GM19467 (cell line): ENCODE measurements around the gene CAPG.
"Not testable (repeated sequence)": the region's sequence is repeated elsewhere in the genome, so short reads cannot be mapped to it uniquely, and the experiment has no call there.

Experiments
- ATAC-seq: cut with Tn5 transposase; IDR thresholded peaks from one replicate; pipeline ENCODE4 v1.9.1; 2021; ENCODE audit warnings: mild to moderate bottlenecking, moderate library complexity; ENCODE audit not compliant: unreplicated experiment

Gene CAPG

DNA sequence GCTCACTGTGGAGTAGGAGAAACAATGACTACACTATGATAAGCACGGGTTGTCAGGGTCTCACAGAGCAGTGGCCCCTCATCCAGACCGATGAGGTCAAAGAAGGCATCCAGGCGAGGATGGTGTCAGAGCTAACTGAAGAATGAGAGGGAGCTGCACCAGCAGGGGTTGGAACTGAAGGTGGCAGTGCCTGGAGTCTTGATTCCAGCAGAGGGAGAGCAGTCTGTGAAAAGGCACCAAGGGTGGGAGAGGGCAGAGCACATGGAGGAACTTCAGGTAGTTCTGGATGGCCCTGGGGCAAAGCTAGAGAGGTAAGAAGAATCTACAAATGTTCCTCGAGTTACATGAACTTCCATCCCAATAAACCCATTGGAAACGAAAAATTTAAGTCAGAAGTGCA, 43.0 kb downstream of the CAPG start:
- no peak for ATAC-seq

GRCh38 chr2:85362653-85363387, 47.3 kb downstream of the CAPG start:
- not testable (repeated sequence) for ATAC-seq

DNA sequence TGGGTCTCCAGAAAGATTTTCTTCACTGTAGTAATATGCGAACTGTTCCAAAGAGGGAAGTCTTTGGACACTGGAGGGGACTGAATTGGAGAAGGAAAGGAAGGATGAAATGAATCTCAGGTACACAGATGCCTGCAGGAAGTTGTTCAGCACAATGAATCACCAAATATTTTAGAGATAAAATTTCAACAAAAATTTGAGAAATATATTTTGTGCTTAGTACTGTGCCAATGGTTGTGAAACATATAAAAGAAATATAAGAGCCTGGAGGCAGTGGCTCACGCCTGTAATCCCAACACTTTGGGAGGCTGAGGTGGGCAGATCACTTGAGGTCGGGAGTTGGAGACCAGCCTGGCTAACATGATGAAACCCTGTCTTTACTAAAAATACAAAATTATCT, 52.4 kb downstream of the CAPG start:
- ATAC-seq, result no peak

GRCh38 chr2:85356186-85356585, 54.0 kb downstream of the CAPG start:
- no peak for ATAC-seq

DNA sequence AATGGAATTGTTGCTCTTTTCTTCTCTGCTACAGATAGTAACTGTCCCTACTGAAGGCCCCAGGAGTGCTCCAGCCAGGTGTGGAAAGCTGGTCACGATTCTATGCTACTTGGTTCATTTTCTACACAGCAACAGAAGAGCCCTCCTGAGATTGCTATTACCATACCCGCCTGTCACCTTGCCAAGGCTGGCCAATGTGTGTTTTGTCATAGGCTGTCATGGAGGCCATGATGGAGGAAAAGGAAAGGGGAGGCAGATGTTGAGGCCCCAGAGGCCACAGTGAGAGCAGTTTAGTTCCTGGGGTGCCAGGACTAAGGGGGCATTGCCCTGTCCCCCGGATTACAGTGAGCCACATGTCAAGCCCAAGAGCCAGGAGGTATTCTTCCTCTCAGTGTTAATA, 54.6 kb downstream of the CAPG start:
- no peak for ATAC-seq

DNA sequence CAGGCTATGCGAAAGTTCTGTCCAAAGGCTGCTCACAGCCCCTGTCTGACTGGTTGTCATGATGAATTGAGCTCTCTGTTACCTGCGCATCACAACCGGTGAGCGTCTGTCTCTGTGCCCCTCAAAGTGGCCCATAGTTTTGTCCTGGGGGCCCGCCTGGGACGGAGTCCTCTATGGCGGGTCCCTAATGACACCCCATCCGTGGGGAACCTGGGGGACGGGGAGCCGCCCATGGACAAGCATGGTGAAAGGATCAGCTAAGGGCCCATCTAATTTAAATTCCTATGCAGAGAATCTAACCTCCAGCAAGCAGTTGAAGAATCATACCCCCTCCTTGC, 55.1 kb downstream of the CAPG start:
- peak; percentile 4 for ATAC-seq

DNA sequence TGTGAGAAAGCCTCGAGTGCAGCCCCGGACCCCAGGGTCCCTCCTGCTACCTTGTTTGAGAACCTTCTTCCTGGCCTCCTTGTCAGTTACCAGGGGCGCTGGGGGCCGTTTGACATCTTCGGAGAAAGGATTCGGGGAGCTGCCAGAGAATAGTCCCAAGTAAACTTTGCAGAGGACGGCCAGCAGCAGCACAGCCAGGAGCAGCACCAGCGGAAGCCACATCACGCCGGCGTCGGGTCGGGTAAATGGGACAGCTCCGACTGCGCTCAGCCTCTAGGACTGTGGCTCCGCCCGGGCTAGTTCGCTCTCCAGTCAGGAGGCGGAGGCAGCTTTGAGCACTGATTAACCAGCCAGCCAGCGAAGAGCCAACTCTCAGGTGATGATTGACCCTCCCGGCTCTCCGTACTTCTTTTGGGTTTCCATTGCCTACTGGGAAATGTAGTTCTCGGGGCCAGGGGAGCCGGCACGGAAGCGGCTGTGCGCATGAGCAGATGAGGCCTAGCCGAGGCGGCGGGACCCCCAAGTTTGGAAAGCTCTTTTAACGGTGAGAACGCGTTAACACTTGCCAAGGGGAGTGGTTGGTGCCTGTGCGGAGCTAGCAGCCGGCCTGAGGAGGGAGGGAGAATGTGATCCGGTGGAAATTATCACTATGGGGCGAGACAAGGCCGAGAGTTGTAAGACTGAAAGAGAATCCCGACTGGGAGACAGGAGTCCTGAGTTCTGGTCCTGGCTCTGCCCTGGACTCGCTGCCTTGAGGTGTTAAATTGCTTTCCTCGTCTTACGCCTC, 55.7 kb downstream of the CAPG start, which contains the start of the genes ELMOD3 and RETSAT:
Gene ELMOD3, plus strand, starts transcription at position 484 of the 787 bp plus-strand sequence. CDS start 2,430 bp downstream, outside the sequence.
Gene RETSAT, minus strand, starts transcription at position 243 of the 787 bp plus-strand sequence. Its CDS starts 21 bp downstream, at position 222.
- ATAC-seq, result peak; percentile 96

GRCh38 chr2:85353876-85354285, 56.3 kb downstream of the CAPG start:
- ATAC-seq, result no peak

GRCh38 chr2:85347599-85347998, 62.6 kb downstream of the CAPG start:
- no peak for ATAC-seq
